ENCODE measurements around the gene MRPL18. TPM values are rescaled to one million over a fixed set of nuclear protein-coding genes. Genes with fewer than 3 reads are reported as not detected.

Gene MRPL18
- total RNA-seq, 2 donors from 2014 or later = 34.8 to 46.2 TPM

DNA sequence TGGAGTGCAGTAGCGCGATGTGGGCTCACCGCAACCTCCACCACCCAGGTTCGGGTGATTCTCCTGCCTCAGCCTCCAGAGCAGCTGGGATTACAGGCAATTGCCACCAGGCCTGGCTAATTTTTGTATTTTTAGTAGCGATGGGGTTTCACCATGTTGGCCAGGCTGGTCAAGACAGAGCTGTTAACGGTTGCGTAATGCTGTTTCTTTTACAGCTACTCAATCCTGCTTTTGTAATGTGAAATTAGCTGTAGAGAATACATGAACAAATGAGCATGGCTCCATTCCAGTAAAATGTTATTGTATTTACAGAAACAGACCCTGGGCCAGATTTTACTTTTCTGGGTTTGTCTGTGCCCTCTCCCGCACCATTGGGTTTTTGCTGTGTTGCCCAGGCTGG lies 11.7 kb downstream of the MRPL18 start:
- Histone ChIP-seq H3K9me3 (no peaks in the 10 kb centered on the region), H3K27me3 (replicated peaks; ENCODE audit: insufficient read depth) (no peaks in the 10 kb centered on the region), H3K4me1 (ENCODE audit: control insufficient read depth in 1 of 2, low read depth in 2 of 2) (no peaks in the 10 kb centered on the region), H3K36me3 (peaks cover 23% of the 10 kb centered on the region), H3K4me3 (no peak overlapping the region), H3K27ac (no peak overlapping the region)
- no peak for DNase-seq (ENCODE audit: low spot score)
- TF ChIP-seq, protein P1, sequence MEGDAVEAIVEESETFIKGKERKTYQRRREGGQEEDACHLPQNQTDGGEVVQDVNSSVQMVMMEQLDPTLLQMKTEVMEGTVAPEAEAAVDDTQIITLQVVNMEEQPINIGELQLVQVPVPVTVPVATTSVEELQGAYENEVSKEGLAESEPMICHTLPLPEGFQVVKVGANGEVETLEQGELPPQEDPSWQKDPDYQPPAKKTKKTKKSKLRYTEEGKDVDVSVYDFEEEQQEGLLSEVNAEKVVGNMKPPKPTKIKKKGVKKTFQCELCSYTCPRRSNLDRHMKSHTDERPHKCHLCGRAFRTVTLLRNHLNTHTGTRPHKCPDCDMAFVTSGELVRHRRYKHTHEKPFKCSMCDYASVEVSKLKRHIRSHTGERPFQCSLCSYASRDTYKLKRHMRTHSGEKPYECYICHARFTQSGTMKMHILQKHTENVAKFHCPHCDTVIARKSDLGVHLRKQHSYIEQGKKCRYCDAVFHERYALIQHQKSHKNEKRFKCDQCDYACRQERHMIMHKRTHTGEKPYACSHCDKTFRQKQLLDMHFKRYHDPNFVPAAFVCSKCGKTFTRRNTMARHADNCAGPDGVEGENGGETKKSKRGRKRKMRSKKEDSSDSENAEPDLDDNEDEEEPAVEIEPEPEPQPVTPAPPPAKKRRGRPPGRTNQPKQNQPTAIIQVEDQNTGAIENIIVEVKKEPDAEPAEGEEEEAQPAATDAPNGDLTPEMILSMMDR (IDR thresholded peaks at IDR 0.05) = no peak
- ATAC-seq (ENCODE audit: insufficient number of reproducible peaks, low FRiP score, low read depth) = no peak

DNA sequence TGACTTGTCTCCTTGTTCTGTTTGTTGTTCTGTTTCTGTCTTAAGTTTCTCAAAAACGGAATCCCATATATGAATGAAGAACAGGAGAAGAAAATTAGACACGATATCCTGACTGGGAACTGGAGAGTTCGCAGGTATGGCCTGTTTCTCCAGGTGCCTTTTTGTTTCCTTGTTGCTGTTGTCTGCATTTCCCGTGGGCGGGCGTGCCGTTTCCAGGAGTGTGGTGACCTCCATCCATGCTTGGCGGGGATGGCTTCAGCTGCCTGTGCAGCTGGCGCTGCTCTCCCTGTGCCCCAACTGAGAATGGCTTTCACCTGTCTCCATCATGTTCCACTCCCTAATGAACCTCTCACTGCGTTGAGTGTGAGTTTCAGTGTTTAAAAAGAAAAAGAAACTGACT lies 14.2 kb downstream of the MRPL18 start:
- no peak overlapping the region for H3K4me3 ChIP-seq
- H3K36me3 ChIP-seq = peaks cover 4% of the 10 kb centered on the region
- no peaks in the 10 kb centered on the region for H3K9me3 ChIP-seq
- H3K27ac ChIP-seq = no peak overlapping the region
- DNase-seq (ENCODE audit: low spot score) (no peak), ATAC-seq (ENCODE audit: insufficient number of reproducible peaks, low FRiP score, low read depth) (no peak)
- TF ChIP-seq, protein P1 (IDR thresholded peaks at IDR 0.05) = no peak
- H3K27me3 ChIP-seq (replicated peaks; ENCODE audit: insufficient read depth) = no peaks in the 10 kb centered on the region
- no peaks in the 10 kb centered on the region for H3K4me1 ChIP-seq (ENCODE audit: control insufficient read depth in 1 of 2, low read depth in 2 of 2)

DNA sequence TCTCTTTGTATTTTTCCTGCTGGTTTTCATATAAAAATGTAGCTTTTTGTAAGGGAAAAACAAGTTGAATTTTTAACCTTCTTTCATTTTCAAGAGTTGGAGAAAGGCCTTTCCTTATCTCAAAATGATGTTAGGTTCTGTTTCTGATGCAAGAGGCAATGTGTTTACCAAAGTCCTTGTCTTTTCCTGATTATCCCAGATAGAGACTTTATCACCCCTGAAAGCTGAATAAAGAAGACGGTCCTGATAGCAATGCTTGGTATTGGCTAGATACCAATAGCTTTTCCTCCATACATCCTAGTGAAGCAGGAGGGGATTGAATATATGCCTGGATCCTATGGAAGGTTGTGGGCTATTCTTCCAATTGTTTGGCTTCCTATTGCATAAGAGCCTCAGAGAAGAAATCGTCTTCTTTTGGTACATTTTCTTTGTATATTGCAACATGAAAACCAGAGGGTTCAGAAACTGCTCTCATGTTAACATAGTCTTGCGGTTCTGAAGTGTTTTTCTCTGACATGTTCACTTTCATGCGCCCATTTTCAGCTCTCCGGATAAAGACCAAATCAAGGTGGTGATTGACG lies 15.3 kb downstream of the MRPL18 start:
- Histone ChIP-seq H3K4me3 (no peak overlapping the region), H3K27ac (no peak overlapping the region), H3K27me3 (replicated peaks; ENCODE audit: insufficient read depth) (no peaks in the 10 kb centered on the region), H3K4me1 (ENCODE audit: control insufficient read depth in 1 of 2, low read depth in 2 of 2) (no peaks in the 10 kb centered on the region), H3K36me3 (no peaks in the 10 kb centered on the region), H3K9me3 (no peaks in the 10 kb centered on the region)
- DNase-seq (ENCODE audit: low spot score) (no peak), ATAC-seq (ENCODE audit: insufficient number of reproducible peaks, low FRiP score, low read depth) (no peak)
- TF ChIP-seq, protein P1 (IDR thresholded peaks at IDR 0.05) = no peak

DNA sequence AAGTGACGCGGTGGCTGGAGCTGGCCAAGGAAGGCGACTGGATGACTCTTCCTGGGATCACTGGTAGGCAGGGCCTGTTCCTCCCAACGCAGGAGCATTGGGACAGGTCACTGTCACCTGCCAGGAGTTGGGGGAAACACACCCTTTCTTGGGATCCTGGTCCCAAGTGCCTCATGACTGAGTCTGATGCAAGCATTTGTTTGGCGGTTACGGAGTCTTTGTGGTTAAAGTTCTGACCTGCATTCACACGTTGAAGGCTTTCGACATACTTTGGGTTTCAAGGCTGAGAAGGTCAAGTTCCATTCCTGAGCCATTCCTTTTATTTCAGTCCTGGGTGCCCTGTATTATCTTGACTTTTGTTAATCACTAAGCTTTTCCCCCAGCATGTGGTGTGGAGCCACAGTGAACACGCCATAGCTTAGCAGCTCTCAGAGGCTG lies 15.8 kb downstream of the MRPL18 start:
- H3K36me3 ChIP-seq = no peaks in the 10 kb centered on the region
- DNase-seq (ENCODE audit: low spot score) (no peak), ATAC-seq (ENCODE audit: insufficient number of reproducible peaks, low FRiP score, low read depth) (no peak)
- TF ChIP-seq, protein P1 (IDR thresholded peaks at IDR 0.05) = no peak
- no peak overlapping the region for H3K4me3 ChIP-seq
- no peaks in the 10 kb centered on the region for H3K9me3 ChIP-seq
- H3K4me1 ChIP-seq (ENCODE audit: control insufficient read depth in 1 of 2, low read depth in 2 of 2) = no peaks in the 10 kb centered on the region
- H3K27ac ChIP-seq = no peak overlapping the region
- no peaks in the 10 kb centered on the region for H3K27me3 ChIP-seq (replicated peaks; ENCODE audit: insufficient read depth)

DNA sequence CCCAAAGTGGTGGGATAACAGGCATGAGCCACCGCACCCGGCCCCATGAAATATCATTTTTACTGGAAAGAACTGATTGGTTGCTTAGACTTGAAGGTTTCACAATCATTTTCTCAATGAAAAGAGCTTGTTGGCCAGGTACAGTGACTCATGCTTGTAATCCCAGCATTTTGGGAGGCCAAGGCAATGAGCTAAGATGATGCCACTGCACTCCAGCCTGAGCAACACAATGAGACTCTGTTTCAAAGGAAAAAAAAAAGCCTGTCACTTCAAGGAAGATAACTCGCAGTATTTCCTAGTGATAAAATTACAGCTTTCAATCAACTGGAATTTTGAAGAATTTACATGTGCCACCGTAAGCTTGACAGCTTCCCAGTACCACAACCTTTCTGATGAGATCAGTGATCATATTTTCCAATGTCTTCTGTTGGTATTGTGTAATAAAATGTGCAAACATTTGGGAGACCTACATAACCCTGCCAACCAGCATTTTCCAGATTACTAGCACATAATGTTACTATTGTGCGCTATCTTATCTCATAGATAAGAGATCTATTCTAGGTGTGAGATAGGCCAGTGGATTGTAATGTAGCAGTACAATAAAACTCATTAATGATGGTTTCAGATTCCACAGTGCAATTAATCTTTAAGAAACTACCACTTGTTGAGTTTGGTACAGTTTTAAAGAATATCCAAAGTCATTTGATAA lies 17.0 kb downstream of the MRPL18 start:
- no peak for DNase-seq (ENCODE audit: low spot score)
- Histone ChIP-seq H3K36me3 (no peaks in the 10 kb centered on the region), H3K27ac (no peak overlapping the region), H3K27me3 (replicated peaks; ENCODE audit: insufficient read depth) (no peaks in the 10 kb centered on the region), H3K4me3 (no peak overlapping the region), H3K9me3 (no peaks in the 10 kb centered on the region), H3K4me1 (ENCODE audit: control insufficient read depth in 1 of 2, low read depth in 2 of 2) (no peaks in the 10 kb centered on the region)
- ATAC-seq (ENCODE audit: insufficient number of reproducible peaks, low FRiP score, low read depth) = no peak
- TF ChIP-seq, protein P1 (IDR thresholded peaks at IDR 0.05) = no peak

Data from thoracic aorta (tissue), 2 donors.